Measurements from ENCODE around the gene KRT13. TPM values are rescaled to one million over a fixed set of nuclear protein-coding genes. Genes with fewer than 3 reads are reported as not detected.

Gene KRT13
- total and polyA plus RNA-seq, 5 donors from 2014 or later = not detected

GRCh38 chr17:41505809-41506767 lies 676 bp upstream of the KRT13 start:
- Mint-ChIP-seq H3K36me3 (no peaks in the 10 kb centered on the region), H3K27ac (no peak overlapping the region), H3K9me3 (no peaks in the 10 kb centered on the region), H3K4me3 (no peak overlapping the region), H3K27me3 (peaks cover 4% of the 10 kb centered on the region), H3K4me1 (no peaks in the 10 kb centered on the region)
- H3K36me3 ChIP-seq (ENCODE audit: control insufficient read depth, insufficient read depth, low read length) = no peaks in the 10 kb centered on the region
- no peaks in the 10 kb centered on the region for H3K4me1 ChIP-seq (ENCODE audit: control insufficient read depth, insufficient read depth, low read length, poor library complexity, severe bottlenecking)
- H3K4me3 ChIP-seq (ENCODE audit: low read depth, low read length) = no peak overlapping the region
- no peak for ATAC-seq (ENCODE audit: low read depth in 2 of 2)
- DNase-seq = no peak
- H3K27me3 ChIP-seq (ENCODE audit: control insufficient read depth, insufficient read depth, low read length) = no peaks in the 10 kb centered on the region
- H3K9me3 ChIP-seq (ENCODE audit: control insufficient read depth in 2 of 2, low read length in 2 of 2) = no peaks in the 10 kb centered on the region
- no peak overlapping the region for H3K27ac ChIP-seq (ENCODE audit: insufficient read depth, low read length, poor library complexity, severe bottlenecking)

- no peaks in the 10 kb centered on the region for H3K4me1 ChIP-seq (ENCODE audit: control insufficient read depth, insufficient read depth, low read length, poor library complexity, severe bottlenecking)
- no peak overlapping the region for H3K27ac Mint-ChIP-seq
- no peaks in the 10 kb centered on the region for H3K36me3 Mint-ChIP-seq
- DNase-seq (no peak), ATAC-seq (ENCODE audit: low read depth in 2 of 2) (no peak)
- no peaks in the 10 kb centered on the region for H3K9me3 Mint-ChIP-seq
- H3K27me3 ChIP-seq (ENCODE audit: control insufficient read depth, insufficient read depth, low read length) = no peaks in the 10 kb centered on the region
- H3K4me3 ChIP-seq (ENCODE audit: low read depth, low read length) = no peak overlapping the region
- no peaks in the 10 kb centered on the region for H3K36me3 ChIP-seq (ENCODE audit: control insufficient read depth, insufficient read depth, low read length)
- peaks cover 4% of the 10 kb centered on the region for H3K27me3 Mint-ChIP-seq
- peaks cover 0 to 1% (median 0%) of the 10 kb centered on the region in 4 donors for H3K4me1 Mint-ChIP-seq
- no peak overlapping the region for H3K27ac ChIP-seq (ENCODE audit: insufficient read depth, low read length, poor library complexity, severe bottlenecking)
- no peak overlapping the region for H3K4me3 Mint-ChIP-seq
- H3K9me3 ChIP-seq (ENCODE audit: control insufficient read depth in 2 of 2, low read length in 2 of 2) = no peaks in the 10 kb centered on the region
Measured at GRCh38 chr17:41504246-41504977, 1.0 kb downstream of the KRT13 start.

- H3K36me3 Mint-ChIP-seq = no peaks in the 10 kb centered on the region
- H3K4me1 Mint-ChIP-seq = peaks cover 0 to 2% (median 0%) of the 10 kb centered on the region in 4 donors
- no peaks in the 10 kb centered on the region for H3K27me3 ChIP-seq (ENCODE audit: control insufficient read depth, insufficient read depth, low read length)
- H3K27ac ChIP-seq (ENCODE audit: insufficient read depth, low read length, poor library complexity, severe bottlenecking) = no peak overlapping the region
- no peaks in the 10 kb centered on the region for H3K27me3 Mint-ChIP-seq
- no peak overlapping the region for H3K4me3 ChIP-seq (ENCODE audit: low read depth, low read length)
- H3K4me3 Mint-ChIP-seq = no peak overlapping the region
- no peaks in the 10 kb centered on the region for H3K9me3 Mint-ChIP-seq
- no peak overlapping the region for H3K27ac Mint-ChIP-seq
- no peak for DNase-seq
- H3K9me3 ChIP-seq (ENCODE audit: control insufficient read depth in 2 of 2, low read length in 2 of 2) = no peaks in the 10 kb centered on the region
- H3K4me1 ChIP-seq (ENCODE audit: control insufficient read depth, insufficient read depth, low read length, poor library complexity, severe bottlenecking) = no peaks in the 10 kb centered on the region
- no peak for ATAC-seq (ENCODE audit: low read depth in 2 of 2)
- H3K36me3 ChIP-seq (ENCODE audit: control insufficient read depth, insufficient read depth, low read length) = no peaks in the 10 kb centered on the region
Measured at GRCh38 chr17:41503202-41503601, 2.2 kb downstream of the KRT13 start.

GRCh38 chr17:41500131-41500911 lies 5.1 kb downstream of the KRT13 start:
- no peak for DNase-seq
- no peak for ATAC-seq (ENCODE audit: low read depth in 2 of 2)
- Histone ChIP-seq H3K4me3 (ENCODE audit: low read depth, low read length) (no peak overlapping the region), H3K36me3 (ENCODE audit: control insufficient read depth, insufficient read depth, low read length) (no peaks in the 10 kb centered on the region), H3K27me3 (ENCODE audit: control insufficient read depth, insufficient read depth, low read length) (no peaks in the 10 kb centered on the region), H3K27ac (ENCODE audit: insufficient read depth, low read length, poor library complexity, severe bottlenecking) (no peak overlapping the region), H3K9me3 (ENCODE audit: control insufficient read depth in 2 of 2, low read length in 2 of 2) (no peaks in the 10 kb centered on the region), H3K4me1 (ENCODE audit: control insufficient read depth, insufficient read depth, low read length, poor library complexity, severe bottlenecking) (peaks cover 3% of the 10 kb centered on the region)
- Mint-ChIP-seq H3K4me3 (no peak overlapping the region), H3K36me3 (no peaks in the 10 kb centered on the region), H3K27ac (no peak overlapping the region), H3K27me3 (no peaks in the 10 kb centered on the region), H3K9me3 (no peaks in the 10 kb centered on the region), H3K4me1 (peaks cover 0 to 7% (median under 1%) of the 10 kb centered on the region in 4 donors)

GRCh38 chr17:41499714-41500113 lies 5.7 kb downstream of the KRT13 start:
- no peak overlapping the region for H3K27ac ChIP-seq (ENCODE audit: insufficient read depth, low read length, poor library complexity, severe bottlenecking)
- H3K27ac Mint-ChIP-seq = no peak overlapping the region
- no peak for DNase-seq

GRCh38 chr17:41498276-41498675 lies 7.1 kb downstream of the KRT13 start:
- H3K4me3 ChIP-seq (ENCODE audit: low read depth, low read length) = no peak overlapping the region
- H3K4me1 Mint-ChIP-seq = peaks cover 0 to 7% (median under 1%) of the 10 kb centered on the region in 4 donors
- peaks cover 3% of the 10 kb centered on the region for H3K4me1 ChIP-seq (ENCODE audit: control insufficient read depth, insufficient read depth, low read length, poor library complexity, severe bottlenecking)
- H3K36me3 ChIP-seq (ENCODE audit: control insufficient read depth, insufficient read depth, low read length) = no peaks in the 10 kb centered on the region
- no peak overlapping the region for H3K27ac ChIP-seq (ENCODE audit: insufficient read depth, low read length, poor library complexity, severe bottlenecking)
- H3K27me3 Mint-ChIP-seq = peaks cover 5% of the 10 kb centered on the region
- no peaks in the 10 kb centered on the region for H3K27me3 ChIP-seq (ENCODE audit: control insufficient read depth, insufficient read depth, low read length)
- DNase-seq = no peak
- H3K36me3 Mint-ChIP-seq = no peaks in the 10 kb centered on the region
- no peaks in the 10 kb centered on the region for H3K9me3 ChIP-seq (ENCODE audit: control insufficient read depth in 2 of 2, low read length in 2 of 2)
- ATAC-seq (ENCODE audit: low read depth in 2 of 2) = no peak
- no peak overlapping the region for H3K4me3 Mint-ChIP-seq
- peaks cover 0 to 1% (median 0%) of the 10 kb centered on the region in 7 donors for H3K9me3 Mint-ChIP-seq
- H3K27ac Mint-ChIP-seq = no peak overlapping the region

More at GRCh38 chr17:41499714-41500113, 5.7 kb downstream of the KRT13 start:
- Histone ChIP-seq H3K27me3 (ENCODE audit: control insufficient read depth, insufficient read depth, low read length) (no peaks in the 10 kb centered on the region), H3K4me1 (ENCODE audit: control insufficient read depth, insufficient read depth, low read length, poor library complexity, severe bottlenecking) (peaks cover 3% of the 10 kb centered on the region), H3K36me3 (ENCODE audit: control insufficient read depth, insufficient read depth, low read length) (no peaks in the 10 kb centered on the region), H3K4me3 (ENCODE audit: low read depth, low read length) (no peak overlapping the region), H3K9me3 (ENCODE audit: control insufficient read depth in 2 of 2, low read length in 2 of 2) (no peaks in the 10 kb centered on the region)
- ATAC-seq (ENCODE audit: low read depth in 2 of 2) = no peak
- Mint-ChIP-seq H3K27me3 (no peaks in the 10 kb centered on the region), H3K9me3 (no peaks in the 10 kb centered on the region), H3K4me1 (peaks cover 0 to 7% (median under 1%) of the 10 kb centered on the region in 4 donors), H3K4me3 (no peak overlapping the region), H3K36me3 (no peaks in the 10 kb centered on the region)

- Histone ChIP-seq H3K27ac (ENCODE audit: insufficient read depth, low read length, poor library complexity, severe bottlenecking) (no peak overlapping the region), H3K4me3 (ENCODE audit: low read depth, low read length) (no peak overlapping the region), H3K9me3 (ENCODE audit: control insufficient read depth in 2 of 2, low read length in 2 of 2) (no peaks in the 10 kb centered on the region), H3K4me1 (ENCODE audit: control insufficient read depth, insufficient read depth, low read length, poor library complexity, severe bottlenecking) (peaks cover 3% of the 10 kb centered on the region), H3K27me3 (ENCODE audit: control insufficient read depth, insufficient read depth, low read length) (no peaks in the 10 kb centered on the region), H3K36me3 (ENCODE audit: control insufficient read depth, insufficient read depth, low read length) (no peaks in the 10 kb centered on the region)
- Mint-ChIP-seq H3K4me1 (peaks cover 0 to 7% (median under 1%) of the 10 kb centered on the region in 4 donors), H3K4me3 (no peak overlapping the region), H3K9me3 (peaks cover 0 to 1% (median 0%) of the 10 kb centered on the region in 7 donors), H3K27me3 (peaks cover 5% of the 10 kb centered on the region), H3K27ac (no peak overlapping the region), H3K36me3 (no peaks in the 10 kb centered on the region)
- DNase-seq (peak in 2 of 3 donors; percentile 21 to 80), ATAC-seq (ENCODE audit: low read depth in 2 of 2) (peak; percentile 54 to 63)
Measured at GRCh38 chr17:41496803-41497484, 8.5 kb downstream of the KRT13 start.
